Raji (cell line): Measurements from ENCODE around the gene JTB.

Source experiments
- POLR2A ChIP-seq: IDR thresholded peaks from 2 replicates; pipeline ENCODE4 v1.6.1; 2011; ENCODE audit warnings: low read depth, low read length, control low read depth; ENCODE audit not compliant: insufficient read depth

The JTB gene

GRCh38 chr1:153932156-153933131, 45.0 kb downstream of the JTB start:
- TF ChIP-seq POLR2A, result no peak

GRCh38 chr1:153929981-153930948, 47.2 kb downstream of the JTB start:
- TF ChIP-seq POLR2A, result no peak

GRCh38 chr1:153929426-153929825, 48.0 kb downstream of the JTB start:
- no peak for TF ChIP-seq POLR2A

GRCh38 chr1:153928791-153929341, 48.6 kb downstream of the JTB start:
- no peak for TF ChIP-seq POLR2A

GRCh38 chr1:153928245-153928644, 49.2 kb downstream of the JTB start:
- no peak for TF ChIP-seq POLR2A

GRCh38 chr1:153926405-153926804, 51.1 kb downstream of the JTB start:
- no peak for TF ChIP-seq POLR2A
